GM12878 (cell line): Measurements from ENCODE around the gene STAT3. TPM values are rescaled to one million over a fixed set of nuclear protein-coding genes. Genes with fewer than 3 reads are reported as not detected.

Experiments used
- ATAC-seq: fragments of 200-7000 bp; cut with Tn5 transposase; 3 replicates; pipeline ENCODE4 v1.9.1; 2020; ENCODE audit warnings: mild to moderate bottlenecking, moderate library complexity
- BruUV-seq: library from RNA; stranded (reverse); fragments of 400-500 nt; replicated peaks from 2 replicates; lab custom pipeline; 2021; lab: Mats Ljungman, UMichigan
- CTCF ChIA-PET: fragments of 300-600 bp; sonication (Branson Sonifier 250); formaldehyde crosslinking; extraction: SDS; loops from one replicate; lab custom pipeline; 2021; ENCODE audit warnings: inconsistent platforms; lab: Yijun Ruan, JAX
- POLR2A ChIA-PET: fragments of 350-600 bp; formaldehyde crosslinking; extraction: SDS; loops from one replicate; lab custom pipeline; 2021; ENCODE audit warnings: inconsistent platforms; lab: Charles Lee
- RAD21 ChIA-PET: fragments of 300-600 bp; sonication (Branson Sonifier 250); formaldehyde crosslinking; loops from one replicate; lab custom pipeline; 2023; ENCODE audit warnings: antibody characterized with exemption; ENCODE audit not compliant: unreplicated experiment; lab: Charles Lee
- SMC1A ChIA-PET: fragments of 300-600 bp; sonication (Branson Sonifier 250); formaldehyde crosslinking; loops from one replicate; lab custom pipeline; 2023; ENCODE audit not compliant: unreplicated experiment, uncharacterized antibody; lab: Charles Lee
- DNase-seq: peaks from one replicate; pipeline ENCODE4 v3.0.0-alpha.2; 2011; ENCODE audit warnings: low read depth, low spot score
- FAIRE-seq: peaks from 3 replicates; lab custom pipeline; 2011; peaks lifted over from hg19 to GRCh38; lab: Jason Lieb, UNC
- H2AFZ ChIP-seq: 2 replicates; pipeline ENCODE4 v1.6.0; 2011; ENCODE audit warnings: low read depth, low read length, control low read depth; ENCODE audit not compliant: control insufficient read depth
- H3K27ac ChIP-seq: 2 replicates; pipeline ENCODE4 v1.5.1; 2011; ENCODE audit warnings: control low read depth; ENCODE audit not compliant: control insufficient read depth, insufficient read depth
- H3K27me3 ChIP-seq, 2 experiments: replicated peaks in 1 of 2; 2 replicates each; pipeline versions ENCODE4 v1.6.0 to v1.6.1; 2011; ENCODE audit warnings: low read length in 1 of 2; ENCODE audit not compliant: control insufficient read depth in 2 of 2, insufficient read depth in 2 of 2
- H3K36me3 ChIP-seq, 2 experiments: 2 replicates each; pipeline ENCODE4 v1.5.1; 2011; ENCODE audit warnings: low read length in 1 of 2; ENCODE audit not compliant: control insufficient read depth in 2 of 2, insufficient read depth in 2 of 2
- H3K4me1 ChIP-seq: 2 replicates; pipeline ENCODE4 v1.6.1; 2011; ENCODE audit warnings: mild to moderate bottlenecking, low read length, moderate library complexity, mixed read lengths; ENCODE audit not compliant: control insufficient read depth, insufficient read depth
- H3K4me2 ChIP-seq: 2 replicates; pipeline ENCODE4 v1.6.0; 2011; ENCODE audit warnings: control low read depth; ENCODE audit not compliant: control insufficient read depth, insufficient read depth
- H3K4me3 ChIP-seq: fragments of 200-600 bp; sonication (generic); 2 replicates; pipeline ENCODE4 v1.5.1; 2016
- H3K79me2 ChIP-seq: 2 replicates; pipeline ENCODE4 v1.6.0; 2011; ENCODE audit warnings: low read length; ENCODE audit not compliant: control insufficient read depth, insufficient read depth
- H3K9ac ChIP-seq: 2 replicates; pipeline ENCODE4 v1.8.0; 2011; ENCODE audit warnings: low read length, control low read depth, mixed read lengths; ENCODE audit not compliant: control insufficient read depth, insufficient read depth
- H3K9me3 ChIP-seq: replicated peaks from 3 replicates; pipeline ENCODE4 v1.5.1; 2011; ENCODE audit warnings: mild to moderate bottlenecking, low read length; ENCODE audit not compliant: control insufficient read depth, insufficient read depth
- H4K20me1 ChIP-seq: 2 replicates; pipeline ENCODE4 v1.6.0; 2011; ENCODE audit not compliant: control insufficient read depth, insufficient read depth
- BRCA1 ChIP-seq: IDR thresholded peaks from 2 replicates; pipeline ENCODE4 v1.6.1; 2011; ENCODE audit warnings: low read depth, low read length, improper control_type of control experiment
- CHD4 ChIP-seq: fragments of 200-600 bp; sonication (generic); IDR thresholded peaks from 2 replicates; pipeline ENCODE4 v1.6.1; 2016; ENCODE audit warnings: mild to moderate bottlenecking
- NFIC ChIP-seq: IDR thresholded peaks from 2 replicates; pipeline ENCODE4 v1.6.1; 2012; ENCODE audit warnings: low read depth, mild to moderate bottlenecking, inconsistent platforms, low read length, moderate library complexity
- NFXL1 ChIP-seq: fragments of 450-650 bp; IDR thresholded peaks from 2 replicates; pipeline ENCODE4 v1.6.1; 2017; ENCODE audit warnings: antibody characterized with exemption, mild to moderate bottlenecking, borderline replicate concordance
- NFYB ChIP-seq: IDR thresholded peaks from 2 replicates; pipeline ENCODE4 v1.6.1; 2011; ENCODE audit warnings: low read depth, mild to moderate bottlenecking, low read length, improper control_type of control experiment, moderate library complexity; ENCODE audit not compliant: insufficient read depth
- TARDBP ChIP-seq: IDR thresholded peaks from 2 replicates; pipeline ENCODE4 v1.6.1; 2016; ENCODE audit warnings: borderline replicate concordance
- WGBS: methylation state at CpG from one replicate; pipeline ENCODE4 v1.1.6; 2016; ENCODE audit warnings: low lambda C conversion rate; ENCODE audit not compliant: insufficient replicate concordance, insufficient coverage; ENCODE audit errors: missing lambda C conversion rate; 5-methylcytosine and 5-hydroxymethylcytosine counted together
- in situ Hi-C: fragments of 300-500 bp; cut with MboI; formaldehyde crosslinking; loops from 9 replicates; pipeline ENCODE4 v1.14.3; 2018; ENCODE audit warnings: mixed read lengths
- intact Hi-C: fragments of 100-400 bp; cut with micrococcal nuclease; formaldehyde crosslinking; loops from one replicate; pipeline ENCODE4 v1.14.2; 2022; ENCODE audit not compliant: unreplicated experiment
- polyA plus RNA-seq, 11 experiments: library from polyadenylated mRNA; depleted of rRNA in 4 of 11; unstranded in 6 of 11; stranded (reverse) in 5 of 11; fragments of >200 nt; fragmentation: Nextera tagmentation in 4 of 11; fragmentation: Illumina TruSeq in 1 of 11; extraction: Ambion mirVana in 4 of 11; extraction: Trizol in 1 of 11; gene quantifications; 1 replicate in 1 of 11; 2 replicates in 10 of 11; pipeline versions ENCODE4 v1.2.1 to v1.2.3, GENCODE V29; 2011 to 2016; ENCODE audit warnings: inconsistent platforms in 2 of 11, missing spikeins in 2 of 11, low read depth in 1 of 11
- total RNA-seq, 4 experiments: library from RNA; depleted of rRNA in 3 of 4; stranded (reverse); fragments of >200 nt in 3 of 4; fragmentation: Illumina TruSeq in 1 of 4; extraction: Trizol in 1 of 4; gene quantifications; 2 replicates each; pipeline versions ENCODE4 v1.2.1 to v1.2.3, GENCODE V29; 2013 to 2021
- TF ChIP-seq, protein P1 (sequence below): IDR thresholded peaks from 2 replicates; pipeline ENCODE4 v1.6.1; 2011; ENCODE audit warnings: low read depth, mild to moderate bottlenecking, low read length, moderate library complexity, borderline replicate concordance; ENCODE audit errors: extremely low read depth
- TF ChIP-seq, protein P2 (sequence below): fragments of 450-650 bp; IDR thresholded peaks from 2 replicates; pipeline ENCODE4 v1.6.1; 2017; ENCODE audit warnings: low read depth, mild to moderate bottlenecking, moderate library complexity
- TF ChIP-seq, protein P3 (sequence below): IDR thresholded peaks from 2 replicates; pipeline ENCODE4 v1.6.1; 2012; ENCODE audit warnings: low read length, inconsistent platforms
- TF ChIP-seq, protein P4 (sequence below): fragments of 450-650 bp; IDR thresholded peaks from 2 replicates; pipeline ENCODE4 v1.6.1; 2014; ENCODE audit warnings: mild to moderate bottlenecking
- TF ChIP-seq, protein P5 (sequence below): fragments of 450-650 bp; IDR thresholded peaks from 2 replicates; pipeline ENCODE4 v1.6.1; 2017; ENCODE audit warnings: mild to moderate bottlenecking

The STAT3 gene
- total and polyA plus RNA-seq, 10 of the 15 experiments (the other 5 are each of a cell fraction or from before 2014, with no cell fraction given) = 18.4 to 96.4 (median 60.9) TPM

DNA sequence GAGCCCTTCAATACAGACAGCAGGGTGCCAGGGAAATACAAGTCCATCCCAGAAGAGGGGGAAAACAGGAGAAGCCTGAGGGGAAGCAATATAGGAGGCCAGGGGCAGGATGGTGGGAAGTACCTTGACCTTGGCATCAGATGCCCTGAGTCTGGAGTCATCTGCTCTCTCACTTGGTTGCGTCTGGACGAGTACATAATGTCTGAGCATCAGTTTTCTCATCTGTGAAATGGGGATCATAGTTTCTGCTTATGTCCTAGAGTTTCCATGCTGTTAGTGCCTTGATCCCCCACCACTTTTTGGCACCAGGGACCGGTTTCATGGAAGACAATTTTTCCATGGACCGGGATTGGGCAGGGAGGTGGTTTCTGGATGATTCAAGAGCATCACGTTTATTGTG, 97.7 kb downstream of the STAT3 start:
- in situ Hi-C loops (no loop called here), intact Hi-C loops (no loop called here)
- CTCF ChIA-PET = interaction anchor here (1.0 to 2.1 kb wide), 3 partner anchors 21 to 68 kb away, joined by 3 to 11 read pairs (median 4); no protein-coding TSS in a partner anchor
- WGBS = 45% methylated on average over 5 of the region's 5 CpGs
- FAIRE-seq = no peak
- no peak for ATAC-seq
- H3K27me3 ChIP-seq = no peaks in the 10 kb centered on the region
- RAD21 ChIA-PET = interaction anchor here (2.3 to 4.1 kb wide), 3 partner anchors 43 to 96 kb away, joined by 6 to 21 read pairs (median 12); partner anchors contain the start of gene GHDC
- H3K4me3 ChIP-seq = no peak overlapping the region
- H3K9ac ChIP-seq = peak overlapping the region; percentile 90; the same call in 1 of the 2 replicates
- H4K20me1 ChIP-seq = no peaks in the 10 kb centered on the region
- peaks cover 38% of the 10 kb centered on the region for H3K79me2 ChIP-seq
- H3K36me3 ChIP-seq = peaks cover 3 to 8% of the 10 kb centered on the region in 2 experiments; a peak in 3 of 4 replicates
- no peak for TF ChIP-seq NFIC
- TF ChIP-seq, protein P1, sequence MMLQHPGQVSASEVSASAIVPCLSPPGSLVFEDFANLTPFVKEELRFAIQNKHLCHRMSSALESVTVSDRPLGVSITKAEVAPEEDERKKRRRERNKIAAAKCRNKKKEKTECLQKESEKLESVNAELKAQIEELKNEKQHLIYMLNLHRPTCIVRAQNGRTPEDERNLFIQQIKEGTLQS = no peak
- no peak for TF ChIP-seq TARDBP
- TF ChIP-seq, protein P2, sequence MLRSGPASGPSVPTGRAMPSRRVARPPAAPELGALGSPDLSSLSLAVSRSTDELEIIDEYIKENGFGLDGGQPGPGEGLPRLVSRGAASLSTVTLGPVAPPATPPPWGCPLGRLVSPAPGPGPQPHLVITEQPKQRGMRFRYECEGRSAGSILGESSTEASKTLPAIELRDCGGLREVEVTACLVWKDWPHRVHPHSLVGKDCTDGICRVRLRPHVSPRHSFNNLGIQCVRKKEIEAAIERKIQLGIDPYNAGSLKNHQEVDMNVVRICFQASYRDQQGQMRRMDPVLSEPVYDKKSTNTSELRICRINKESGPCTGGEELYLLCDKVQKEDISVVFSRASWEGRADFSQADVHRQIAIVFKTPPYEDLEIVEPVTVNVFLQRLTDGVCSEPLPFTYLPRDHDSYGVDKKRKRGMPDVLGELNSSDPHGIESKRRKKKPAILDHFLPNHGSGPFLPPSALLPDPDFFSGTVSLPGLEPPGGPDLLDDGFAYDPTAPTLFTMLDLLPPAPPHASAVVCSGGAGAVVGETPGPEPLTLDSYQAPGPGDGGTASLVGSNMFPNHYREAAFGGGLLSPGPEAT = no peak
- TF ChIP-seq, protein P3, sequence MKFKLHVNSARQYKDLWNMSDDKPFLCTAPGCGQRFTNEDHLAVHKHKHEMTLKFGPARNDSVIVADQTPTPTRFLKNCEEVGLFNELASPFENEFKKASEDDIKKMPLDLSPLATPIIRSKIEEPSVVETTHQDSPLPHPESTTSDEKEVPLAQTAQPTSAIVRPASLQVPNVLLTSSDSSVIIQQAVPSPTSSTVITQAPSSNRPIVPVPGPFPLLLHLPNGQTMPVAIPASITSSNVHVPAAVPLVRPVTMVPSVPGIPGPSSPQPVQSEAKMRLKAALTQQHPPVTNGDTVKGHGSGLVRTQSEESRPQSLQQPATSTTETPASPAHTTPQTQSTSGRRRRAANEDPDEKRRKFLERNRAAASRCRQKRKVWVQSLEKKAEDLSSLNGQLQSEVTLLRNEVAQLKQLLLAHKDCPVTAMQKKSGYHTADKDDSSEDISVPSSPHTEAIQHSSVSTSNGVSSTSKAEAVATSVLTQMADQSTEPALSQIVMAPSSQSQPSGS = no peak
- no peak for TF ChIP-seq NFYB
- TF ChIP-seq, protein P4, sequence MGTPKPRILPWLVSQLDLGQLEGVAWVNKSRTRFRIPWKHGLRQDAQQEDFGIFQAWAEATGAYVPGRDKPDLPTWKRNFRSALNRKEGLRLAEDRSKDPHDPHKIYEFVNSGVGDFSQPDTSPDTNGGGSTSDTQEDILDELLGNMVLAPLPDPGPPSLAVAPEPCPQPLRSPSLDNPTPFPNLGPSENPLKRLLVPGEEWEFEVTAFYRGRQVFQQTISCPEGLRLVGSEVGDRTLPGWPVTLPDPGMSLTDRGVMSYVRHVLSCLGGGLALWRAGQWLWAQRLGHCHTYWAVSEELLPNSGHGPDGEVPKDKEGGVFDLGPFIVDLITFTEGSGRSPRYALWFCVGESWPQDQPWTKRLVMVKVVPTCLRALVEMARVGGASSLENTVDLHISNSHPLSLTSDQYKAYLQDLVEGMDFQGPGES = no peak
- TF ChIP-seq, protein P5, sequence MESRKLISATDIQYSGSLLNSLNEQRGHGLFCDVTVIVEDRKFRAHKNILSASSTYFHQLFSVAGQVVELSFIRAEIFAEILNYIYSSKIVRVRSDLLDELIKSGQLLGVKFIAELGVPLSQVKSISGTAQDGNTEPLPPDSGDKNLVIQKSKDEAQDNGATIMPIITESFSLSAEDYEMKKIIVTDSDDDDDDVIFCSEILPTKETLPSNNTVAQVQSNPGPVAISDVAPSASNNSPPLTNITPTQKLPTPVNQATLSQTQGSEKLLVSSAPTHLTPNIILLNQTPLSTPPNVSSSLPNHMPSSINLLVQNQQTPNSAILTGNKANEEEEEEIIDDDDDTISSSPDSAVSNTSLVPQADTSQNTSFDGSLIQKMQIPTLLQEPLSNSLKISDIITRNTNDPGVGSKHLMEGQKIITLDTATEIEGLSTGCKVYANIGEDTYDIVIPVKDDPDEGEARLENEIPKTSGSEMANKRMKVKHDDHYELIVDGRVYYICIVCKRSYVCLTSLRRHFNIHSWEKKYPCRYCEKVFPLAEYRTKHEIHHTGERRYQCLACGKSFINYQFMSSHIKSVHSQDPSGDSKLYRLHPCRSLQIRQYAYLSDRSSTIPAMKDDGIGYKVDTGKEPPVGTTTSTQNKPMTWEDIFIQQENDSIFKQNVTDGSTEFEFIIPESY = no peak
- TF ChIP-seq CHD4 = no peak
- TF ChIP-seq NFXL1 = no peak
- no peak for TF ChIP-seq BRCA1
- BruUV-seq = TSS peak; percentile 49
- peak overlapping the region; percentile 88 for H3K4me2 ChIP-seq
- no peak for DNase-seq
- SMC1A ChIA-PET = interaction anchor here (1.4 to 2.9 kb wide), 3 partner anchors 22 to 68 kb away, joined by 6 to 15 read pairs (median 8); no protein-coding TSS in a partner anchor
- H3K9me3 ChIP-seq = no peaks in the 10 kb centered on the region
- H2AFZ ChIP-seq = no peak overlapping the region
- POLR2A ChIA-PET = interaction anchor here (0.6 to 3.1 kb wide), 6 partner anchors 13 to 165 kb away, joined by 3 to 9 read pairs (median 4); no protein-coding TSS in a partner anchor
- peaks cover 18% of the 10 kb centered on the region for H3K4me1 ChIP-seq
- H3K27ac ChIP-seq = no peak overlapping the region
